Endothelial cell (in vitro differentiated cells): ENCODE measurements around the gene PRG2. TPM values are rescaled to one million over a fixed set of nuclear protein-coding genes. Genes with fewer than 3 reads are reported as not detected.

Experiments used
- DNase-seq: peaks from one replicate; pipeline ENCODE4 v3.0.0; 2021; ENCODE audit warnings: low spot score
- H3K27ac Mint-ChIP-seq: one replicate; pipeline ENCODE4 v1.8.0; 2021; ENCODE audit warnings: mixed read lengths, inconsistent platforms; ENCODE audit not compliant: unreplicated experiment
- H3K27me3 Mint-ChIP-seq: one replicate; pipeline ENCODE4 v1.8.0; 2021; ENCODE audit warnings: mild to moderate bottlenecking, moderate library complexity, mixed read lengths, inconsistent platforms; ENCODE audit not compliant: unreplicated experiment
- H3K36me3 Mint-ChIP-seq: one replicate; pipeline ENCODE4 v1.8.0; 2021; ENCODE audit warnings: mild to moderate bottlenecking, low read depth, mixed read lengths, inconsistent platforms; ENCODE audit not compliant: unreplicated experiment
- H3K4me1 Mint-ChIP-seq: one replicate; pipeline ENCODE4 v1.8.0; 2021; ENCODE audit warnings: mild to moderate bottlenecking, mixed read lengths, inconsistent platforms; ENCODE audit not compliant: unreplicated experiment
- H3K4me3 Mint-ChIP-seq: one replicate; pipeline ENCODE4 v1.8.0; 2021; ENCODE audit warnings: mild to moderate bottlenecking, mixed read lengths, inconsistent platforms; ENCODE audit not compliant: unreplicated experiment
- H3K9me3 Mint-ChIP-seq: one replicate; pipeline ENCODE4 v1.8.0; 2021; ENCODE audit warnings: mixed read lengths, inconsistent platforms; ENCODE audit not compliant: unreplicated experiment
- CTCF ChIP-seq: fragments of 200-600 bp; sonication (generic); IDR thresholded peaks from one replicate; pipeline ENCODE4 v1.5.0; 2021; ENCODE audit warnings: antibody characterized with exemption; ENCODE audit not compliant: unreplicated experiment
- total RNA-seq: library from RNA; stranded (reverse); fragmentation: NEBNext Ultra II Directional; extraction: Animal tissue kit (Norgen Biotek cat#: 25700); gene quantifications from one replicate; pipeline ENCODE4 v1.2.1, GENCODE V29; 2021; ENCODE audit not compliant: unreplicated experiment

Gene PRG2
- total RNA-seq, 1 donor from 2014 or later: not detected

GRCh38 chr11:57421805-57422204, 31.4 kb upstream of the PRG2 start:
- H3K4me1 Mint-ChIP-seq: peaks cover 28% of the 10 kb centered on the region
- H3K27me3 Mint-ChIP-seq: peaks cover 9% of the 10 kb centered on the region
- H3K4me3 Mint-ChIP-seq: no peak overlapping the region
- H3K27ac Mint-ChIP-seq: no peak overlapping the region
- no peak for DNase-seq
- H3K9me3 Mint-ChIP-seq: no peaks in the 10 kb centered on the region
- TF ChIP-seq CTCF: no peak
- H3K36me3 Mint-ChIP-seq: peaks cover 3% of the 10 kb centered on the region

- no peak for TF ChIP-seq CTCF
- Mint-ChIP-seq H3K36me3 (peaks cover 3% of the 10 kb centered on the region), H3K9me3 (no peaks in the 10 kb centered on the region), H3K4me1 (peaks cover 28% of the 10 kb centered on the region), H3K27me3 (peaks cover 10% of the 10 kb centered on the region), H3K4me3 (no peak overlapping the region), H3K27ac (no peak overlapping the region)
- DNase-seq: no peak
Observed at GRCh38 chr11:57421066-57421465, 30.6 kb upstream of the PRG2 start.

GRCh38 chr11:57419146-57419545, 28.7 kb upstream of the PRG2 start:
- Mint-ChIP-seq H3K36me3 (peaks cover 16% of the 10 kb centered on the region), H3K4me3 (no peak overlapping the region), H3K27ac (no peak overlapping the region), H3K4me1 (peaks cover 27% of the 10 kb centered on the region), H3K27me3 (peaks cover 9% of the 10 kb centered on the region), H3K9me3 (no peaks in the 10 kb centered on the region)
- no peak for DNase-seq
- no peak for TF ChIP-seq CTCF

- no peak overlapping the region for H3K4me3 Mint-ChIP-seq
- peaks cover 10% of the 10 kb centered on the region for H3K27me3 Mint-ChIP-seq
- TF ChIP-seq CTCF: no peak
- H3K4me1 Mint-ChIP-seq: peaks cover 35% of the 10 kb centered on the region
- no peak overlapping the region for H3K27ac Mint-ChIP-seq
- H3K9me3 Mint-ChIP-seq: no peaks in the 10 kb centered on the region
- DNase-seq: no peak
- peaks cover 26% of the 10 kb centered on the region for H3K36me3 Mint-ChIP-seq
Observed at GRCh38 chr11:57418131-57418530, 27.7 kb upstream of the PRG2 start.

GRCh38 chr11:57417056-57417455, 26.6 kb upstream of the PRG2 start:
- no peak for DNase-seq
- Mint-ChIP-seq H3K9me3 (no peaks in the 10 kb centered on the region), H3K4me3 (no peak overlapping the region), H3K4me1 (peaks cover 43% of the 10 kb centered on the region), H3K36me3 (peaks cover 27% of the 10 kb centered on the region), H3K27ac (peak overlapping the region; percentile 25), H3K27me3 (peaks cover 10% of the 10 kb centered on the region)
- TF ChIP-seq CTCF: no peak
